OCI-LY1 (cell line): ENCODE results near the gene TRPM1.

Source experiments
- EZH2 ChIP-seq: fragments of 200-600 bp; sonication (generic), shearing (Covaris generic); IDR thresholded peaks from 2 replicates; pipeline ENCODE4 v1.8.0; 2017; ENCODE audit warnings: borderline replicate concordance, mixed run types, mild to moderate bottlenecking, antibody characterized with exemption, low read length, moderate library complexity, mixed read lengths
- TF ChIP-seq, protein P1 (sequence below): fragments of 200-600 bp; sonication (generic), shearing (Covaris generic); IDR thresholded peaks from 2 replicates; pipeline ENCODE4 v1.5.1; 2017; ENCODE audit warnings: mild to moderate bottlenecking, antibody characterized with exemption, low read length, moderate library complexity, mixed read lengths

DNA sequence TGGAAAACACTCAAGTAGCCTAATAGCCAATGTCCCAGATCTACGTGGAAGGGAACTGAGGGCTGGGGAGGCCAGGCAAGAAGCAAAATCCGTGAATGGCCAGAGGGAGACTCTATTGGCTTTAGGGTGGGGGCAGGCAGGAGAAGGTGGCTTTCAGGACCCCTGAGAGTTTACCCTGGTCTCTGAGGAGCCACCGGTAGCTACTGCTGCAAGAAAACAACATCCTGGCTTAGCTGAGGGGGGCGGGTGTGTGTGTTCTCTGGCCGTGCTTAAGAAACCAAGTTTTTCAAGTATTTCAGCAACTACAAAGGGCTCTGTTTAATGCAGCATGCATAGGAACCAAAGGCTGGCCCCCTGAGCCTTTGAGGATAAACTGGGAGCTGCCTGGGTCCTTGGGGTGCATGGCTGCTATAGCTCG lies 47.6 kb upstream of the TRPM1 start:
- TF ChIP-seq, protein P1, sequence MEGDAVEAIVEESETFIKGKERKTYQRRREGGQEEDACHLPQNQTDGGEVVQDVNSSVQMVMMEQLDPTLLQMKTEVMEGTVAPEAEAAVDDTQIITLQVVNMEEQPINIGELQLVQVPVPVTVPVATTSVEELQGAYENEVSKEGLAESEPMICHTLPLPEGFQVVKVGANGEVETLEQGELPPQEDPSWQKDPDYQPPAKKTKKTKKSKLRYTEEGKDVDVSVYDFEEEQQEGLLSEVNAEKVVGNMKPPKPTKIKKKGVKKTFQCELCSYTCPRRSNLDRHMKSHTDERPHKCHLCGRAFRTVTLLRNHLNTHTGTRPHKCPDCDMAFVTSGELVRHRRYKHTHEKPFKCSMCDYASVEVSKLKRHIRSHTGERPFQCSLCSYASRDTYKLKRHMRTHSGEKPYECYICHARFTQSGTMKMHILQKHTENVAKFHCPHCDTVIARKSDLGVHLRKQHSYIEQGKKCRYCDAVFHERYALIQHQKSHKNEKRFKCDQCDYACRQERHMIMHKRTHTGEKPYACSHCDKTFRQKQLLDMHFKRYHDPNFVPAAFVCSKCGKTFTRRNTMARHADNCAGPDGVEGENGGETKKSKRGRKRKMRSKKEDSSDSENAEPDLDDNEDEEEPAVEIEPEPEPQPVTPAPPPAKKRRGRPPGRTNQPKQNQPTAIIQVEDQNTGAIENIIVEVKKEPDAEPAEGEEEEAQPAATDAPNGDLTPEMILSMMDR: no peak
- TF ChIP-seq EZH2: no peak
